DMS153 (cell line): ENCODE data around the gene CADPS2.

ENCODE experiments used
- DNase-seq: peaks from one replicate; lab custom pipeline; 2025; lab: John Stamatoyannopoulos, UW

CADPS2 gene

DNA sequence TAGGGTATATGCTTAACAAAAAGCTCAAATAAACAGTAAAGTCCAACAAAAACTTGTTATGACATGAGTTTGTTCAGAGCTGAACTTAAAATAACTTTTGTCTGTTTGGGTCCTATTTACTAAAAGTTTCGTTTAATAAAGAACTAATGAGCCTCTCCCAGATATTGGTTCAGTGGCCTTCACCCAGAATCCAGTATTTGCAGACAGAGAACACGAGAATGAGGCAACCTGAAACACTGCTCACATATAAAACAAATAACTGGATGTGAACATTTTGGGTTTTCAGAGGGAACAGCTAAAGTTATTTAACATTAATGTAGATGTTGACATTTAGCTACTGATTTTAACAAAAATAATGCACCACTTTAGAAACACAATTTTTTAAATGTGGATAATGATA, 285.6 kb downstream of the CADPS2 start:
- no peak for DNase-seq

DNA sequence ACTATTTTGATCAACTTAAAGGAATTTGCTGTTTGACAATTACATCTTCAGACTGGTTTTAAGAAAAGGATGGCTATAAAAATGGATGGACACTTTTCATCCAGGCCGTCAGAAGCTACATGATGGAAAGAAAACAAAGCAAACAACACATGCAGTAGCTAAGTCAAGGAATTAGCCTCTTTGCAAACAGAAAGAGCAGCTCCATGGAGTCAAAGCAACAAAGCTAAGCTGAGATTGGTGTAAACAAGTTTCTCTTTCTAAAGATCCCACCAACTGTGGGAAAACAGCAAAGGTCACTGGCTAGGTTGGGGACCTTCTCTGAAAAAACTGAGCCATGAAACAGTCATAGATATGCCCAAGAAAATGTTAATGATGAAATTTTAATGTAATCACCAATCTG, 286.2 kb downstream of the CADPS2 start:
- DNase-seq = no peak

DNA sequence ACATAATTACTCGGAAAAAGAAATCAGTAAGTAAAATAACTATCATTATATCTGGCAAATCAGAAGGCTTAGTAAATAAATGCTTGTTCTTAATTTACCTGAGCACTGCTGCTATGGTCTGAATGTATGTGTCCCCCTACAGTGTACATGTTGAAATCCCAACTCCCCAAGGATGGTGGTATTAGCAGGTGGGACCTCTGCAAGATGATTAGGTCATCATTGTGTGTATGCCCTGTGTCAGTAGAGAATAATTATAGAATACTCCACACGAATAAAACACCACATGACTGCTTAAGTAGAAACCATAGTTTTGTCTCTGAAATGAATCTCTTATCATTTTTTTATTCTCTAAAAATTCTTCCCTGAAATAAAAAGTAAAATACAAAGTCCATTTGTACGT, 289.0 kb downstream of the CADPS2 start:
- no peak for DNase-seq

DNA sequence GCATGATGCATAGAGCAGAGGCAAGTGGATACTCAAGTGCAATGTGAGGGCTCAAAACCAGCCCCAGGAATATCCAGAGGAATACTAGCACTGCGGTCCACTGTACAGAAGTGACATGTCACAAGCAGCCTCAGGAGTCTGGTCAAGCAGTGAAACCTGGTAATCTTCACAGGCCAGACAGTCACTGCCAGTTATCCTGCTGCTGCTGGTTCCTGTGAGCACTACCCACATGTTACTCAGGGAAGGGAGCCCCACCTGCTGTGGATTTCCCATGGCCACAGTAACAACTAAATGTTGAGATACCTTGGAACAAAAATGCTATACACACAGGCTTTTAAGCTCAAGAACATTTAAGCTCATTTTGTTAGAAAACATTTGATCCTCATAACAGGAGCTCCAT, 290.4 kb downstream of the CADPS2 start:
- no peak for DNase-seq

DNA sequence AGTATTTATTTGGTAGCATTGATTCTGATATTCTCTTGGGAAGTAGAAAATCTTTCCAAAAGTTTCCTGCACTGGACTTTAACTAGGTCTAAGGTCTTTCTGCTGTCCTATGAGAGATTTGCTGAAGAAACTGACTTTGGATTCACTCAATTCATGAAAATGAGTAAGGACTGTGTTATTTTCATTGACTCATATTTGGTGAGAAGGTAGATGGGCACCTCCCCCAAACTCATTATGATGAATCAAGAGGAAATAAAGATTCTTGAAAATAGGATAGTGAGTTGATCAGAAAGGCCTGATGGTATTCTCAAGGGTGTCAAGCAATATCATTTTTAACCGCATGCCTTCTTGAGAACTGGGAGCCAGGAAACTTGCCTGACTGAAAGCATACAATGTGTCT, 297.6 kb downstream of the CADPS2 start:
- no peak for DNase-seq

DNA sequence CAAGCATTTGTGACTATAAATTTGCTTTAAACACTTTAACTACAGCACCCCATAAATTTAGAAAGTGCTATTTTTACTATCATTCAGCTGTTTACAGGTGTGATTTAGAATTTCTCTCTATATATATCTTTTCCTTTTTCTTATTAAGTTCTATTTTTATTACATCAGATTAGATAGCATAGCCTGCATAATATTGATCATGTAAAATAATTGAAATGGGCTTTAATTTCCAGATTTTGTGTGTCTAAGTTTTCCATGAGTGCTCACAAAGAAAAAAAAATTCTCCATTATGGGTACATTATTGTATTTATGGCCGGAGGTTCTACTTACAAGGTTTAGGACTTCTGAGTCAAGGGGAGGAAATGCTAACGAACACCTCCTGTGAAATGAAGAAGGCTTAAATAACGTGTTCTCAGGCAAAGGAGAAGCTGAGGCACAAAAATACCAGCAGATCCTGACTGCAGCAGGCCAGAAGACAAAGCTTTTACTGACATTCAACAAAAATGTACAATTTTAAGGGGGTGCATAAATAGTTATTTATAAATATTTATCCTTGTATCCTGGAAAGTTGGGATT, 301.5 kb downstream of the CADPS2 start:
- DNase-seq = no peak

DNA sequence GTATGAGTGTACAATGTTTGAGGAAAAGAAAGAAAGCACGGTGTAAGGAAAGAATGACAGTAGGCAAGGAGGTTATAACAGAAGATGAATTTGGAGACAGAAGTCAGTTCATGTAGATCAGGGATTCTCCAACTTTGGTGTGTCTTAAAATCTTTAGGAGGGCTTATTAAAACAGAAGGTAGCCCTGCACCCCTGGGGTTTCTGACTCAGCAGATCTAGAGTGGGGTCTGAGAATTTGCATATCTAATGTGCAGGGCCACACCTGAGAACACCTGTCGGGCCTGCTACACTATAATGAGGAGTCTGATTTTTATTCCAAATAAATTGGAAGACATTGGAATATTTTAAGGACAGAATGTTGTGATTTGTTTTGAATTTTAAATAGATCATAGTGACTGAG, 307.9 kb downstream of the CADPS2 start:
- no peak for DNase-seq

DNA sequence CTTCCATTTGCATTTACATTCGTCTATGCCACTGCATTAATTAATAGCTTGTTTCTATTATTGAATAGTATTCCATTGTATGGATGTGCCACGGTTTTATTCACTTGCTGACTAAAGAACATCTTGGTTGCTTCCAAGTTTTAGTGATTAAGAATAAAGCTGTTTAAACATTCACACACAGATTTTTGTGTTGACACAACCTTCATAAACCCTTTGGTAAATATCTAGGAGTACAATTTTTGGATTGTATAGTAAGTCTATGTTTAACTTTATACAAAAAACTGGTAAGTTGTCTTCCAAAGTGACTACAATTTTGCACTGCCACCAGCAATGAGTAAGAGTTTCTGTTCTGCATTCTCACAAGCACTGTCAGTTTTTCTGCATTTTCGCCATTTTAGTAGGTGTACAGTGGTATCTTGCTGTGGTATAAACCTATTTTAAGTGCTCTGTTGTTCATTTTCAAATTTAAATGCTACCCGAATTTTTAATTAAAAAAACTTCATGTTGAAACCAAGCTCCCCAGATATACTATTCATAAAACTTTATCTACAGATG, 308.7 kb downstream of the CADPS2 start:
- no peak for DNase-seq

DNA sequence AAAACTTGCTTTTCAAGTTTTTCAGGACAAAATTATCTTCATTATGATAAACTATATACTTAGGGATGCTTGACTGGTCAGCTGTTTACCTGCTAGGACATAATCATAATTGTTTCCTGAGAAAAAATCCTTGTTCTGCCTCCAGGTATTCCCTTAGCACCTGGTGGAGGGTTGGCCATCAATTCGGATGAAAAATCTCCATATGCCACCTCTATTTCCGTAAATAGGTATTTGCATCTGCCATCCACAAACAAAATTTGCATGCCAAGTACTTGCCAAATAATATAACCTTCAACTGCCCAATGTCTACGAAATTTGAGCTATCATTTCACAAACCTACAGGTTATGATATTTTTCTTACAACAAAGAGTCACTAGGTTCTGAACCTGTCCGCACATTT, 313.6 kb downstream of the CADPS2 start:
- no peak for DNase-seq

DNA sequence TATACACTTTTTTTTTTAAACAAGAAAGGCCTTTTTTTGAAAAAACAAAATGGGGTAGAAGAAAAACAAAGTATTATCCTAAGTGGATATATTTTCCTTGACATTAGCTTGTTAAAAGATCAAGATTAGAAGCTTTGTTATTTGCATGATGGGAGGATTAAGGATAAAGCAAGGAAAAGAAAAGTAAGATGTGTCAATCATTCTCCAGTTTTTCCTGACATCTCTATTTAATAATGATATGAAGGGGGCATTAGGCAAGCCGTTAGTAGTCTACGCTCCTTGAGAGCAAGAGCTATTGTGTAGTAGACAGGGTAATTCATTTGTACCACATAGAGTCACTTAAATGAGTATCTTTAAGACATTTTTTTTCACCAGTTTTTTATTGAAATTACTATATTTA, 324.9 kb downstream of the CADPS2 start:
- no peak for DNase-seq

DNA sequence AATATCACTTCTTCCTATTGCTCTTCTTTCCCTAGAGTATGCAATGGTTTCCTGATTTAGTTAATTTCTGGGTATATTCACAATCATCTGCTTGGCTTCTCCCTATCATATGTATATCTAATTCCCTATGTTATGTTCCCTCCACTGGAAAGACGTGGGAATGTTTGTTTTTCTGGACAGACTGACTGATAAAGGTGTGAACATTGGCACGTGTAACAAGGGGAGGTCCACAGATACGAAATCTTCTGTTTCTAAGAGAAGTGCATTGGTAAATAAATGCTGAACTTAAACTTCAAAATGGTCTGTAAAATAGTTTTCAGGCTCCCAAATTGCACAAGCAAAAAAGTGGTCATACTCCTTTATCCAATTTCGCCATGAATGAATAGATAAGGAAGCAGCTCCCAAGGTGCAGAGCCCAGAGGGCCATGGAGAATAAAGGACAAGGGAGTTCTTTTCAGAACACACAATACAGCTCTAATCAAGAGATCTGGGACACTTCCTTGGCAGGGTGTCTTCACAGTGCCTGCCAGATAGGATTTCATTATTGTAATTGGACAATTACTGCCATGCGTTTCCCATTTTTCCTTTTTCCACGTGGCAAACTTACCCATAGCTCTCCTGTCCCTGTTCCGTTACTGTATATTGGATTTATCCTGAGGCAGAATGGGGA, 329.3 kb downstream of the CADPS2 start:
- no peak for DNase-seq

DNA sequence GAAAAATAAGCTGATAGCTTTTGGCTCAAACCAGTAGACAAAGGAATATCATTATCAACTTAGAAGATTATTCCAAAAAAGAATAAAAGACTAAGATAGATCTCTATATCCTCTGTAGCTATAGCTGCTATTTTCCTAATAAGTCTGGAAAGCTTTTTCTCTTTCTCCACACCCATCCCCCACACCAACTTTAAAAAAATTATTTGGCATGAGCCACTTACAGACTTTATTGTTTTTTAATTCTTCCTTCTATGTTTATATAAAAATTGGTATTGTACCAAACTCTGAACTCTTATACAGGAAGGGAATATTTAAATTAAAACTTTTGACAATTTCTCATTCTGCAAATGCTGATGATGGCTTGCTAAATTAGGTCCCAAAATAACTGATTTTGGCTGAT, 330.0 kb downstream of the CADPS2 start:
- no peak for DNase-seq

DNA sequence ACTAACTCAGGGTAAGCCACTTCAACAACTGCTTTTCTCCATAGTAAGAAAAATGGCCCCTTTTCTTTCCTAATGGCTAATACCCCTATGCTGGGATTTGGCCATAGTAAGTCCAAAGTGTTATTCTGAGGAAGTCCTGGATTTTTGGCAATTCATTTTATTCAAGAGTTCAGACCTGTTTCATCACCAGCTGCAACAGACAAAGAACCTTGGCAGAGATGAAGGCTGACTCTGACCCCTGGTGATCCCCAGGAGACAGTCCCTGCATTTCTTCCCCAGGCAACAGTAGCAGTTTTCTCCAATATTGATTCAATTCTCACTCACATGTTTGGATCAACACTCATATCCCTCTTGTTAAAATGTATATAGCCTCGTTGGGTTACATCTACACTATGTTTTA, 332.5 kb downstream of the CADPS2 start:
- no peak for DNase-seq

DNA sequence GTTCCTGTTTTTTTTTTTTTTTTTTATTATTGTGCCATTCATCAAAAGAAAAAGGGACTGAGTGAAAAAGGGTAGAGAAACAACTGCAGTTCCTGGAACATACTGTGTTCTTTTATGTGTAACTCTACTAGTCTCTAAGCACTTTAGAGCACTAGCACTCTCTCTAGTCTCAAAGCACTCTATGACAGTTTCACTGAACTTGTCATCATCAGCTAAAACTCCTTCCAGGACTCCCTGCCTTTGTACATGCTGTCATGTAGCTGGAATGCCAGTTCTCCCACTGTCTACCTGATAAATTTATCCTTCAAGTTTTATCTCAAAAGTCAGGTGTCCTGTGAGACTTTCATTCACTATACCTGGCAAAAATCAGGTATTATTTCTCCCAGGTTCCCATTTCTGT, 333.5 kb downstream of the CADPS2 start:
- DNase-seq = no peak

DNA sequence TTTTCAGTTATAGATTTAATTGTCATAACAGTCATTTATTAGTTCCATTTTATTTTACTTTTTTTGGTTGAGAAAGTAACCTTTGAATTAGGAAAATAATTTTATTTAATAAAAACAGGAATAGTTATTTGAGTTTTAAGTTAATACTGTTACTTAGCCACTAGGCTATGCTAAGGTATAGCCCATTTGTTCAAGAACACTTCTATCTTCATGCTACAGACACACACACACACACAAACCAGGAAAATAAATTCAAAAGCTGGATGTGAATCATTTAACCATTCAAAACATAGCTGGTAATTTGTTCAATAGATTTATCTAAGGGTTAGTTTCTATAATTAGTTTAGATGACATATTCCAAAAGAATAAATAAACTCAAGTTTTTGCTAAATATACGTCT, 335.7 kb downstream of the CADPS2 start:
- no peak for DNase-seq

DNA sequence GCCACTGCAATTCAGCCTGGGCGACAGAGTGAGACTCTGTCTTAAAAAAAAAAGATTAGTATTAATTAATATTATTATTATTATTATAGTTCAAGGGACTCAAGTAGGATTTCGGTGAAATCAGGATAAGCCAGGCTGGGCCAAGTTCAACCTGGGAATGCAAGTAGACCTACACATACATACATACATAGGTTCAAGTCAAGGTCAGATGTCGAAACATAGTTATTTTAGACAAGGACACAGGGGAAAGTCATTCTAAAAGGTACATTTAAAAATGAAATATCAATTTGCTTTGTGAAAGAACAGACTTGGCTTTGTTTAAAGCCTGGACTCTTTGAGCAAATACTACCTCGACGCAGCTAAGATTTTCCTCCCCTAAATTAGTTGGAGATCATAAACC, 336.7 kb downstream of the CADPS2 start:
- DNase-seq = no peak

DNA sequence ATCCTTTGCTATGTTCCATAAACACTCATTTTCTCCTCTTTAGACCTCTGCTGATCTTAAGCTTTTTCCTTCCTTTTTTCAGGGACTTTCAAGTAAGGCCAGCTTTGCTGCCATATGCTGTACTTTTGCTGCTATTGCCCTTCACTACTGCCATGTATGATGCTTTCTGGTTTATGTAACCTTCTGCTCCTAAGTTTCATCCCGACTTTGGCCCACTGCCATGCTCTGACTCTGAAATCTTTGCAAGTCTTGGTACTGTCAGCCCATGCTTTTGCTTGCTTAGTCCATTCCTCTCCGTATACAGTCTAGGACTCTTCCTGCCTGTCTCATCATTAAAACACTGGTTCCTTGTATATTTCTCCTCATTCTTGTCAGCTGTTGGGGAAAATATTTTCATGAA, 339.8 kb downstream of the CADPS2 start:
- DNase-seq = no peak

DNA sequence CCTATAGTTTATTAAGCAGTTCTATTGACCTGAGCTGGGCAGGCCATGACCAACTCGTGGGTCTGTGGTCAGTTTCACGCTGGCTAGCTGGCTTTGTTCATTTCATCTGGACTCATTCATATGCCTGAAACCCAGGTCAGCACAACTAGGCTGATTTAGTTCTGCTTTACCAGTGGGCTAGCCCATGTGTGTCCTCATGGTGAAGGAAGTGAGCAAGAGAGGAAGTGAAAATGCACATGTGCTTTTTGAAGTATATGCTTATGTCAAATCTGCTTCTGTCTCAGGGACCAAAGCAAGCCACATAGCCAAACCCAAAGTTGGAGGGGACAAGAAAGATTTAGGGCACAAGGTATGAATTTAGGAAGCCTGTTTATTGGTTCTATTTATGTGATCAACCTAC, 341.8 kb downstream of the CADPS2 start:
- DNase-seq = no peak

DNA sequence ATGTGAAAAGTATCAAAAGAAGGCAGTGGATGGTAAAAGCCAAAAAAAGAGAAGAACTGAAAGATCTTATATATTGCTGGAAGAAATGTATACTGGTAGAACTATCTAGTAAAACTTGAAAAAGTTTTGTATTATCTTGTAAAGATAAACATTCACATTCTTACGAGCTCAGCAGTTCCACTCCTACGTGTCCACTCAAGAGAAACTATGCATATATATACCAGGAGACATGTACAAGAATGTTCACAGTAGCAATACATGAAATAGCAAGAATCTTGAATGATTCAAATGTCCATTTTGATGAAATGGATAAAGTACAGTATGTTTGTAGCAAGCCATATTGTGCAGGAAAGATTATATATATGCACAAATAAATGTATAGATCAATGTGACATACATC, 342.4 kb downstream of the CADPS2 start:
- DNase-seq = no peak

DNA sequence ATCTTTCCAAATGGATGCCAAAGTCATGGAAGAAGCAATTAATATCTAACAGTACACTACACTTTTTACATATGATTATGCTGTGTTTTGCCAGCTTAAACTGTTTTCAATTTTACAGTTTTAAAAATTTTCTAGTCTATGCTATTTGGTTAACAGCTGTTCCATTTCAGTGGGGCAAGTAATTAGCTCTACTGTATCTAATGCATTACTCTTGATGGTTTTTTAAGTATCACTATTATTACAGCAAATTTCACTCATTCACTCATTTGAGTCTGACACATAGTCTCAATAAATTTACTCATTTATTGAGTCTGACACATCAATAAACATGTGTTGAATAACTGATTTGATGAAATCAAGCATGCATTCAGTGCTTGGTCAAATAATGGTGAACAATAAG, 343.1 kb downstream of the CADPS2 start:
- no peak for DNase-seq

DNA sequence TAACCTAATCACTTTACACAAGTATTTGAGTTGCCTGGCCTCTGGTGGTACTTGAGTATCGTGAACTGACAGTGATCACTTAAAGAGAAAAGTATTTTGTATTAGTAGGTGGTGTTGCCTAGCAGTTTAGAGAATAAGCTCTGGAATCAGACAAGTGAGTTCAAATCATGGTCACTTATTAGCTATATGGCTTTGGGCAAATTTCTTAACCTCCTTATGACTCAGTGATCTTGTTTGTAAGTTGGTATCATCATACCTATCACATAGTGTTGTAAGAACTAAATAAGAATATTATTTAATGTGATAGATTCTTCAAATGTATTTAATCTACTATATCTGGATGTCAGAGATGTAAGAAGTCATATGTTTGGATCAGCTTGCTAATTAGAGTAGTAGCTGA, 351.2 kb downstream of the CADPS2 start:
- no peak for DNase-seq

DNA sequence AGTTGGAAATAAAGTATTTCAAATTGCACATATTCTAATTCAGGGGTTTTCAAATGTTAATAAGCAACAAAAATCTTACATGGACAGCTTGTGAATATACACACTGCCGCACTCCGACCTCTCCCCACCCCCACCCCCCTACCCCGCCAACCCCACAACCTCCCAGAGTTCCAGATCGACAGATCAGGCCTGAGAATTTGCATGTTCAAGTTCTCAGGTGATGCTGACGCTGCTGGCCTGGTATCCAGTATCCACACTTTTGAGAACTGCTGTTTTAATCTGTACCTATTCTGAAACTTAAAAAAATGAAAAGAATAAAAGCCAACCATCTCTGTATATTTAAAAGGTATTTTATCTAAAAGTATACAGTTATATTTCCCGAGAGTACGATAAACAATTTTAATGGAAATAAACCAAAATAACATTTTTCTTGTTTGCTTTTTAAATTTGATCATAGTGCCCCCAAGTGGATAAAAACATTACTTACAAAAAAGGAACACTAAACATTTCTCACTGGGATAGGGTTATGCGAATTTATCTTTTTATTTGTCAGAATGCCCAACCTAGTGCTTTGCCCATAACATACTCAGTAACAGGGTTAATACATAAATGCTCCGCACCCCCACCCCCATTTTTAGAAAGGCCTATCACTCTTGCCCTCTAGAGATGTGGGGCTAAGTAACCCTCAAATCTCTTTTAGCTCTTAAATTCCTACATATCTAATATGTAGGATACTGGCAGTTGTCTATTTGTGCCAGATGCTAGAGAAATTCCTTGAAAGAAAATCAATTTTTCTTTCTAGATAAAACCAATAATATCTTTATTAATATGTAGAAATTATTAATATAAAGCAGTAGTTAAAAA, 353.6 kb downstream of the CADPS2 start:
- no peak for DNase-seq

DNA sequence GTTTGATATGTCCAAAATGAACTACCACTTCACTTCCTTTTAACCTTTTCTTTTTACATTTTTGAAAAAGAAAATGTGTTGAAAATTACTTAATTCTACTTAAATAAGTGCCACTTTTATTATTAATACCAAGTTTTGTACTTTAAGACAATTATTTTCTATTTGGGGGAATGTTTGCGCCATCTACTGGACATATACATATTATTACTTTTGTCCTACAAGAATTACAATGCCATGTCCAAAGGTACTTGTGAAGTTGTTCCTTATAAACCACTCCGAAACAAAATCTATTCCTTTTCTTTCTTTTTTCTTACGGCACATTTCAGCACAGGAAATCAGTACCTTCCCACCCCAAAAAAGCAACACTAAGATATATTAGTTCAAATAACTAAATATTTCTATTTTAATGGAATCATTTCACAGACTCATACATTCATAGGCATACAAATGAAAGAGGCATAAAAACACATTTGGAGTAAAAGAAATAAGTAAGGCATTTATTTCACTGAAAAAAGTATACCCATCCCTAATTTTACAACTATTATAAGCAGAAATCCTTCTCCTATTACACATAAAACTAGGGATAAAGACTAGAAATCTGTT, 357.3 kb downstream of the CADPS2 start:
- no peak for DNase-seq
